GM19239 (cell line): ENCODE results near the gene PRR5.
A peak's percentile ranks its signal among the peaks of the same experiment; 100 is the strongest.

Experiments
- DNase-seq: peaks from one replicate; pipeline ENCODE4 v3.0.0; 2011; ENCODE audit warnings: low spot score; ENCODE audit not compliant: insufficient read length
- FAIRE-seq: peaks from 2 replicates; lab custom pipeline; 2011; peaks lifted over from hg19 to GRCh38; lab: Jason Lieb, UNC

Gene PRR5

DNA sequence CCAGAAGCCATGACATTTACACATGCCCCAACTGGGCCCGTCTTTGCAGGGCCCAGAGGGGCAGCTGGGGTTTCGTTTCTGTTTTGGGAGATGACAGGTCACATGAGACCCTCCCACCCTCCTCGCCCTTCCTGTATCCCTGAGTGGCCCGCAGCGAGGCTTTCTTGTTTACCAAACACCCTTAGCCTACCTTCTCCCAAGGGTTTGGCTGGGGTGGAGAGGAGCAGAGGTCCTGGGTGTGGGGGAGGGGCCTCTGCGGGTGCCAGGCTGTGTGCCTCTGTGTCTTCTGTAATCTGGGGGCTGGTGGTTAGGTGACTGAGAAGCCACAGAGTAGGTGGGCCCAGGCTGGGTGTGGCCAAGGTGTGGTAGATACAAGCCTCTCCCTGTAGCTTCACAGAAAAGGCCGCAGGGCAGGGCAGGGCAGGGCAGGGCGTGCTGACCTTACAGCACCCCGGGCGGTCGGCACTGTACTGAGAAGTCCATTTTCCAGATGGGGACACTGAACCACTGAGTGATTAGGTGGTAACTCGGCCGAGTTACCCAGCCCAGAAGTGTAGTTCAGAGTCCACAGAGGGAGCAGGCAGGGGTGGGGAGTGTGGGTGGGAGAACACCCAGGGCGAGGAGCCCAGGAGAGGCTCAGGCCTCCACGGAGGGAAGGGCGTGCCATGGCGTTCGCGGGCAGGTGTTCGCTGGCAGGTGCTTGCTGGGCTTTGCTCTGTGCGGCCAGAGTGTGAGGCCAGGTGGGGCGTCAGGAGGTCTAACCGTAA, 8.7 kb downstream of the PRR5 start:
- peak; percentile 62 for DNase-seq
- no peak for FAIRE-seq

DNA sequence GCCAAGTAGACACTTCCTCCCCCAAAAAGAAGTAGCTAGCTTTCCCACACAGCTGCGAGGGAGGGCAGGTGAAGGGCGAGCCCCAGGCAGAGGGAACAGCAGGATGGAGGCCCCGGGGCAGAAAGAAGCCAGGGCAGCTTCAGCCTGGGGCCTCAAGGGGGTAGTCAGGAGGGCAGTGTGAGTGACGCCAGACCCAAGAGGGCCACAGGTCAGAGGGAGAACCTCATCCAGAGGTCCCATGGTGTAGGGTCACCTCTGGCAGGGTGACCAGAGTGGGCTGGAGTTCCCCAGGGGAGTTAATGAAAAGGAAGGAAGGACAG, 9.2 kb downstream of the PRR5 start:
- no peak for FAIRE-seq
- no peak for DNase-seq

DNA sequence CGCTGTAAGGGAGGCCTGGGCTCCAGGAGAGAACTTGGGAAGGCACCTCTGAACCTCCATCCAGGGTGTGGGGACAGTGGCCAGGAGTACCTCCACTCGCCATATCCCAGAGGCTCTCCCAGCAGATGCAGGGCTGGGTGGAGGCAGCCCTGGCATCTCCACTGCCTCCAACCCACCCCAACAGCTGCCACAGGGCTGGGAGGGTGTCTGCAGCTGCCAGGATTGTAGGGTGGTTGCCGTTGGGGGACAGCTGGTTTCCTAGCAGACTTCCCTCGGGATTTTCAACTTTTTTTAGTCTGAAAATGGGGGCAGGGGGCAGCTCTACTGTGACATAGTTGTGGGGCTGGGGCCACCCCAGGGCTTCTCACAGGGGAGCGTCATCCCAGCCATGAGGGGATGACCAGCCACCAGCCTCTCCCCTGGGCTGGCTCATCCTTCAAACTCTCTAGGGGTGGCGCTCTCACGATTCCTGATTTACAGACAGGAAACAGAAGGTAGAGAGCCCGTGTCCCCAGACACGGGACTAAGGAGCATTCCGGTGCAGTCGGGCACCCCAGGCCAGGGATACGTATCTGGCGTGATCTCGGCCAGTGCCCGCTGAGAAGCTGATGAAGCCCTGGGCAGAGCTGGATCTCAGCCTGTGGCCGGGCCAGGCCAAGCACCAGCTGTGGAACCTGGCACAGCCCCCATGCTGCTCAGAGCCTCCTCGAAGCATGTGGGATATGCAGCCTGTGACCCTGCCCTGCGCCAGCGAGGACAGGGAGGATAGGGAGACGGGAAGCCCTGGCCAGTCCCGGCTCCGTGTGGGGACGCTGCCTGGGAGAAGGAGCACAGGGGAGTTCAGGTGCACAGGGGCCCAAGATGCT, 9.9 kb downstream of the PRR5 start:
- DNase-seq (no peak), FAIRE-seq (no peak)

DNA sequence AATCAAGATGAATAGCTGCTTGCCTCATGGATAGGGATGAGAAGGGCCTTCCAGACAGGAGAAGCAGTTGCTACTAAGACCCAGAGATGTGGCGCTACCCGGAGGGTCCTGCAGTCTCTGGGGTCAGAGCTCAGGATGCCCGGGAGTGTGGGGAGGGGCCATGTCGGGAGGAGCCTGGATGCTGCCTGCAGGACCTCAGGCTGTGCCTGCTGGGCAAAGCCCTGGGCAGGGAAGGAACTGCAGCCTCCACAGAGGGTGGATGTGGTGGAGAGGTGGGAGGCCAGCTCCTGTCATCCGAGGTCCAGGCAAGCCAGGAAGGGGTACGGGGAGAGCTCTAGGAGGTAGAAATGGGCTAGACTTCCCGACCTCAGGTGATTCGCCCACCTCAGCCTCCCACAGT, 11.0 kb downstream of the PRR5 start:
- DNase-seq (no peak), FAIRE-seq (no peak)

DNA sequence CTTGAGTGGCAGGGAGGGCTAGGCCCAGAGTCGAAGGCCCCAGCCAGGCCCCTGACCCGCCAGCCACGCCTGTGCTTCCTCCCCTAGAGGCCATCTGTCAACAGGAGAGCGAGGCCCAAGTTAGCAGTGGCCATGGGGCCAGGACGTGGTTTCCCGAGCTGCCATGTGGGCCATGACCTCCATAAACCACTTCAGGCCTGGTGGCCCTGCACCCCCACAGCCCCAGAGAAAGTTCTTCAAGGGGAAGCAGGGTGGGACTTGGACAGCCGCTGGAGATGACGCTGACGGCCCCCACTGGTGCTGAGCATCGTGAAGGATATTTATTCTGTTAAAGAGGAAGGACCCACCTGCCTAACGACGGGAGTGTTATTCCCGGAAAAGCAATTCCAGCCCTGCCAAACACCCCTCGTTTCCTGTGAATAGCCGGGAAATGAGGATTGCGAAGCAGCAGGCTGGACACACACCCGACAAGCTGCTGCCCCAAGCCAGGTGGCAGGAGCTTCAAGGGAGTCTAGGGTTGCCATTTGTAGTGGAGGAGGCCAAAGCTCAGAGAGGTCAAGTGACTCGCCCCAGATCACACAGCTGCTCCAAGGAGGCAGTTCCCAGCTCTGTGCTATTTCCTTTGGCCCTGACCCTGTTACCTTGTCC, 12.8 kb downstream of the PRR5 start:
- FAIRE-seq: no peak
- no peak for DNase-seq

DNA sequence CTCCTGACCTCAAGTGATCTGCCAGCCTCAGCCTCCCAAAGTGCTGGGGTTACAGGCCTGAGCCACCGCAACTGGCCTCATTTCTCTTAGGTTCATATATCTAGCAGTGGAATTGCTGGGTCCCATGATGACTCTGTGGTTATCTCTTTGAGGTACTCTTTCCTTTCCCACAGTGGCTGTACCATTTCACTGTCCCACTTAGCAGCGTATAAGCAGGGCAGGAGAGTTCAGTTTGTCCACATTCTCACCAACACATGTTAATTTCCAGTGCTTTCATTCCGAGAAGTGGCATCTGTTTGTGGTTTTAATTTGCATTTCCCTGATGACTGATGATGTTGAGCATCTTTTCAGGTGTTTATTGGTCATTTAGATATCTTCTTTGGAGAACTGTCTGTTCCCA, 16.4 kb downstream of the PRR5 start:
- DNase-seq (no peak), FAIRE-seq (peak; percentile 89)

DNA sequence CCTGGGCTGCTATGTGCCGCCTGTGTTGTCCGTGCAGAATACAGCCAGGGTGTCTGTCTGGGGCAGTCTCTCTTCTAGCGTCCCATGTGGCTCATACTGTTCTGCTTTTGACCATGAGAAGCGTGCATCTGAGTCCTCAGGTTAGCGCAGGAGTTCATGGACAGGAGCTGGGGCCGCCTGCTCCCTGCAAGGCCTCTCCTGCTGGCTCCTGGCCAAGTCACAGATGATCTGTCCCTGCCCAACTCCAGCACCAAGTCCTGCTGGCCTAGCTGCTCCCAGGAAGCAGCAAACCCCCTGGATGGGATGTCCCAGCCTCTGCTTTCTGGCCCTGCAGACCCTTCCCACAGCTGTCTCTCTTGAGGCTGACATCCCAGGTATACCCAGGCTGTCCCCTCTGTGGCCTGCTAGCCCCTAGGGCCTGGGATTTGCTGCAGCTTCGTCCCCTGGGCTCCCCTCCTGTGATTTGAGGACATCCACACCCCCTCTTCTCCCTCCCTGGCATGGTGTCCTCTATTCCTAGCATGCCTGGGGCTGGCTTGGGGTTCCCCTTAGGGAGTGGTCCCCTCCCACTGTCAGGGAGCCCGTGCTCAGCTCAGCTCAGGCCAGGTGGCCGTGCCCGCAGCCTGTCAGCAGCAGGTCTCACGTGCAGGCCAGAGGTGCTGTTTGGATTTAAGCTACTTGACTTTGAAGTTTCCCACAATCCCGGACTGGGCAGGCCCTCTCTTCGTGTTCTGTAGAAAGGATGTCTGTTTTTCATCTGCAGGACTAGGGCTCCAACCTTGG, 17.8 kb downstream of the PRR5 start:
- DNase-seq (no peak), FAIRE-seq (no peak)

DNA sequence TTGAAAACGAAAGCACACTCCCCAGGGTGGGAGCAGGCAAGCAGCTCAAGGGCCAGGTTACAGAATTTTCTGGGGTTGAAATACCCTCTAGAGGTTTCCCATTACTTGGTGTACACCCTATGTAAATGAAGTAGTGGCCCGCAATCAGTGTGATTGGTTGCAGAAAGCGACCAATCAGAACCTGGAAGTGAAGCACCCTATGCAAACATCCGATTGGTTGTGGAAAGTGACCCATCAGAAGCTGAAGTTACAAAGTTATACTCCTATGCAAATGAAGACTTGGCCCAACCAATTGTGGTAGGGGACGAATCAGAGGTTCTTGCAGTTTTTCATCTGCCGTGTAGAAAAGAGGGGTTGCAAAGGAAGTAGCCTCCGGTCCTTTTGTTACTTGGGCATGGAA, 19.2 kb downstream of the PRR5 start:
- FAIRE-seq: no peak
- no peak for DNase-seq

DNA sequence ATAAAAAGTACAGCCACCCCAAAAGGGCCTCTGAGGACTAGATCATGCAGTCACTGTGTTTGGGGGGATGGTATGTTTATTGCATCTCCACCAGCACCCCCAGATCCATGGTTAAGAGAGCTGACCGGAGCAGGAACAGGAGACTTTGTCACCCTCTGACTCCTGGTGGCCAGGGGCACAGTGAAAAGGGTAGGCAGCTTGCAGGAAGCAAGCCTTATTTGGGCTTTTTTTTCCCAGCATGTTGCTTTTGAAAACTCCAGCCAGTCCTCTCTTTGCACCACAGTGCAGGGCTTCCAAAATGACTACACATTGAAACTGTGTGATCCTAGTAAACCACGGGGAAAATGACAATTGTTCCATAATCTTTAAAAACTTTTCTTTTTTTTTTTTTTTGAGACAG, 20.6 kb downstream of the PRR5 start:
- DNase-seq (no peak), FAIRE-seq (no peak)

DNA sequence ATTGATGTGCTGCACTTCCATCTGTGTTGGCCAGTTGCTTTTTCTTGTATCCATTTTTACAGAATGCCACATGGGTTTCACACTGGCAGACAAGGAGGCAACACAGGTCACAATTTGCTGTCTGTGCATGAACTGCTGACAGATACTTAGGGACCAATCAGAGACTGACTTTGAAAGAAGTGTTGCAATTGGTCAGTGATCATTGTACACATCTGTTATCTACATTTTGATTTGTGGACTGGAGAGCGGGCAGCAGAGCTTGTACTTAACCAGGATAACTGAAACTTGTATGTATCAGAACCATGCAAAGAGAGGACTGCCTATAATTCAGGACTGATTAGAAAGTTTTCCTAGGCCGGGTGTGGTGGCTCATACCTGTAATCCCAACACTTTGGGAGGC, 21.8 kb downstream of the PRR5 start:
- DNase-seq (no peak), FAIRE-seq (no peak)

DNA sequence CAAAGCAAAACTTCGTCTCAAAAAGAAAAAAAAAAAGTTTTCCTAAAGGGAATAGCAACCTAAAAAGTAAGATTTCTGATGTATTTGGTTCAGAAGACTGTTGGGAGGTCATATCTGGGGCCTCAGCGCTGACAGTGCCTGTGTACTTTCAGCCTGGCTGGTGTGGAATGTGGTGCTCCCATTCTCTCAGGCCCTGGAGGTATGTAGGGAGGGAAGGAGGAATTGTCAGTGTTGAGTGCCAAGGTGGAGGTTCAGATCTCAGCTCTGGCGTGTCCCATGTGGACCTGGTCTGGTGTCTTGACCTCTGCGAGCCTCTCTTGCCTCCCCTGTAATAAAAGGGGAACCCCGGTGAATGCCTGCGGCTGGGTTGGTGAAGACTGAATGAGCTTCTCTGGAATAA, 22.4 kb downstream of the PRR5 start:
- DNase-seq (no peak), FAIRE-seq (no peak)

DNA sequence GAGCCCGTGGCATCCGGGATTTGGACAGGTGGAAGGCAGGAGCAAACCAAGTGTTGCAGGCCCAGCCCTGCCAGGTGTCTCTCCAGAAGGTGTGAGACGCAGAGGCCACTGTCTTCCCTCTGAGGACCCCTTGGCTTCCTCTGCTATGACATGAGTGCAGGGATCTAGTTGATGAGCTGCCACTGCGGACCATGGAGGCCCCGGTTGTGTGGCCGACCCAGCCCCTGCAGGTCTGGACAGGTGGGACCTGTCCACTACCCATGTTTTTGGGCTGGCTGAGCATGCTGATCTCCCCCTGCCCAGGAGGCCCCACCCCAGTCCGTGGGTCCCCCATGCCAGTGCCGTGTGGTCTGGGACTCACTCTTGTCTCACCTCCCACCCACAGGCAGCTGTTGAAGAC, 22.9 kb downstream of the PRR5 start:
- FAIRE-seq: no peak

DNA sequence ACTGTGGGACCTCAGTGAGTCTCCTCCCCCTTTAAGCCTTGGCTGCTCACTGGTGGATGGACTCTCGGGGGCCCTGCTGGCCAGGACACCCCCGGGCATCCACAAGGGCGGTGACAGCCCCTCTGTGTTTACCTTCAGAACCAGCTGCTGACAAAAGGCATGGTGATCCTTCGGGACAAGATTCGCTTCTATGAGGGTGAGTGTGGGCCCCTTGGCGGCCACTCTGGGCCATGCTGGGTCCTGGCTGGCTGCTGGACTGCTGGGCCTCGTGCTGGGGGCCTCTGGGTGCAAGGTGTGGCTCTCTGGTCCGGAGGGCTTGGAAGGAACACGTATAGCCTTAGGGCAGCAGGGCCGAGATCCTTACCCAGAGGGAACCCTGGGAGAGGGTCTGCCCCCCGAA, 24.4 kb downstream of the PRR5 start:
- no peak for FAIRE-seq
- no peak for DNase-seq

More for the DNA sequence above, 22.9 kb downstream of the PRR5 start:
- DNase-seq: no peak

DNA sequence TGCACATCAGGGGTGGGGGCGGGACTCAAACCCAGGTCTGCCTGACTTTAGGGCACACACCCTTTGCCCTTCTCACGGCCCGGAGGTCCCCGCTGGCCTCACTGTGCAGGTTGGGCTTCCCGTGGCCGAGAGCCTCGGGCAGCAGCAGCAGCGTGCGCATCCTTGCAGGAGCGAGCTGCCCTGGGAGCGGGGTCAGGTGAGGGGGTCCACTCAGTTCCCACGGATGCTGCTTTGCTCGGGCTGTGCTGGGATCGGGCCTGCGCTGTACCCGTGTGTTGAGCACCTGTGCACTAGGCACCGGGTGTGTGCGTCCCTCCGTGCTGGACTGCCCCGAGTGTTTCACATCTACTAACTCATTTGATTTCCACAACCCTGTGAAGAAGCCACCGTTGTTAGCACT, 25.1 kb downstream of the PRR5 start:
- FAIRE-seq: no peak

DNA sequence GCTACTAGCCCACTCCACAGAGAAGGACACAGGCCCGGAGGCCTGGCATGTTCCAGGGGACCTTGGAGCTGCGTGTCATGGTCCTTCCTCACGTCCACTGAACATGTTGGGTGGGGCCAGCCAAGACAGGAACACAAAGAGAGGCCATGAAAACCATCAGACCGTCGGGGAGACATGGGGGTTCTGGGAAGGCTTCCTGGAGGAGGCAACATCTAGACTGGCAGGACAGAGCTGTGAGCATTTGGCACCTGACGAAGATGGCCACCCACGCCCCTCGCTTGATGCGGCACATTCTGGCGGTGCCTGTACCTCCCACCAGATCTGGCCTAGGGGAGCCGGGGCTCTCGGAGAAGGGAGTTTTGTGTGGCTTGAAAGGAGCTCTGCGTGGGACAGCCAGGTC, 25.7 kb downstream of the PRR5 start:
- DNase-seq (no peak), FAIRE-seq (no peak)

More for the DNA sequence above, 25.1 kb downstream of the PRR5 start:
- no peak for DNase-seq

DNA sequence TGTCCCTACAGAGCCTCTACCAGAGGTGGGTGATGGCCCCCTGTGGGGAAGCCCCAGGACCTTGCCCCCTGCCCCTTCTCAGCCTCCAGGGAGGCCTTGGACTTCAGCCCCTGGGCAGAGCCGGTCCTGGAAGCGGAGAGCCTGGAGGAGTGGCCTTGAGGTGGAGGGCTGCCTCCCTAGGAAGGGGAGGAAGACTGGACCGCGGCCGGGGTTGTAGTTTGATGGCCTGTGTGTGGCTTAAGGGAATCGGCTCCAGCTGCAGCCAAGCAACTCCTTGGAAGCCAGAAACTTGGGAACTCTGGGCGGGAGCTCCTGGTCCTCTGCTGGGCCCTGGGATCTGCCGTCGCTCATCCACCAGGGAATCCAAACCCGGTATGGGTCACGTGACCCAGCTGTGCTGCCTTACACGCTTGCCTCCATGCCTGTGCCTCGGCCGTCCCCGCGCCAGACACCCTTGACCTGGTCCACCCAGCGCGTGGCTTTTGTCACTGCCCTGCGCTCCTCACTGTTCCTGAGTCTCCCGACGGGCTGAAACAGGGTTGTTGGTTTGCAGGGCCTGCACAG, 26.8 kb downstream of the PRR5 start:
- no peak for DNase-seq
- no peak for FAIRE-seq

DNA sequence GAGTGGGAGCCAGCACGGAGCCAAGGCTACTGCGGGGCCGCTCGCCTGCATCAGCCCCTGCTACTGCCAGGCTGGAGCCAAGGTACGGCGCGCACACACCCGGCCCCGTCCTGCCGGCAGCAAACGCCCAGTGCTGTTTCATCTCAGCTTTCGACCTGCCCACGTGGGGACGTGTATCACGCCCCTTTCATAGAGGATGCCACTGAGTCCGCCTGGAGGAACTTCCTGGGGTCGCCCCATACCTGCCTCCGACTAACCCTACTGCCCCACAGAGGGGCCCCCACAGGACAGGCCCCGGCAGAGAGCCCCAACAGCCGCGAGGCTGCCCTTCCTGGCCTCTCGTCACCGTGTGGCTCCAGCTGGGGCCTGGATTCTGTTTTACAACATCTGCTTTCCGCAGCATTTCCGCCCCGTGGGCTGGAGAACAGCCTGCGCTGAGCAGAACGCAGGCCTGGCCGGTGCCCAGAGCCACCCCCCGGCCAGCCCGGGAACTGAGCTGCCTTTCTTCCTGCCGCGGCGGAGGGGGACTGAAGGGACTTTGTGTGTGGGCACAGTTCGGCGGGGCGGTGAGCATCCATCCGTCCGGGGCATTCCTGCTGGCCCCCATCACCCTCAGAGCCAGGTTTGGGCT, 27.5 kb downstream of the PRR5 start:
- DNase-seq (no peak), FAIRE-seq (no peak)

DNA sequence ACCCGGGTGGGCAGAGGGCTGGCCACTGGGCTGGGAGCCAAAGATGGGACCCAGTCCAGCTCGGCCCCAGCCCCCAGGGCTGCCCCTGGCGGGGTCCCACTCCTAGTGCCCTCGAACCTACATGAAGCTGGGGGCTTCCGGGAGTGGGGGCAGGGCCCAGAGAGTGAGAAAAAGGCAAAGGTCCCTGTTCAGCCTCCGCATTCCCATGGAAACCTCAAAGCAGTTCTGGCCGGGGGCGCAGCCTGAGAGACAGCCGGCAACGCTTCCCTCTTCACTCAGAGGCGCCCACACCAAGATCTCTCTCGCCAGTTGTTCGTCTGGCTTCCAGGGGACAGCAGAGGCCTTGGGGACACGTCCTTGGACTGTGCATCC, 28.0 kb downstream of the PRR5 start:
- DNase-seq (no peak), FAIRE-seq (no peak)

DNA sequence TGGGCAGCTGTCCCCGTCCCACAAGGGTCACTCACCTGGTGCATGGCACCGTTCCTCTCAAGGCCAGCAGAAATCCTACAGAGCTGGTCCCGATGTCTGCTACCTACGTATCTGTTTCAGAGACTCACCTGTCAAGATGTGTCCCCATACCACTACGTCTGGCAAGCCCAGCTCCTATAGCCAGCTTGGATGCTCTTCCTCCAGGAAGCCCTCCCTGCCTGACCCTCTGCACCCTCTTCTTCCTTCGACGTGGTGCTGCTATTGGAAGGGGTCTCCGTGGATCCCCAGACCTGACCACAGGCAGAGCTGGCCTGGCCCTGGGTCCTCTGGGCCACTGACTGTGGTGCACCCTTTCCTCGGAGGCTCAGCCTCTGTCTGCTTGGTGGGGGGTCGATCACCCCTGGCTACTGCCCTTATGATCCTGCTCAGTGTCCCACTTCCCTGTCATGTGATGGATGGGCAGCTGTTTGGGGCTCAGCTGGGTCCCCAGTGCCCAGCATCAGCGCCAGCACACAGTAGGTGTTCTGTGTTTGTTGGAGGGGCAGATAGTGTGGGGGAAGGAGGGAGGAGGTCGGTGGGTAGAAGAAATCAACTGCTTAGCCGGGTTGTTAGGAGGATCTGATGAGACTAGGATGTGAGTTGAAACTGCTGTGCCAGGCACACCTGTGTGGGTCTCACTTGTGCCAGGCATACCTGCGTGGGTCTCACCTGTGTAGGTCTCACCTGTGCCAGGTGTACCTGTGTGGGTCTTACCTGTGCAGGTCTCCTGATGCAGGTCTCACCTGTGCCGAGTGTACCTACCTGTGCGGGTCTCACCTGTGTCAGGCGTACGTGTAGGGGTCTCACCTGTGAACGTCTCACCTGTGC, 28.7 kb downstream of the PRR5 start:
- FAIRE-seq: no peak
- no peak for DNase-seq
